SHP77 treated with DMSO at 0.1 percent for 48 hours (cell line): ENCODE results near the gene ASCC2.

Experiments
- DNase-seq: peaks from one replicate; lab custom pipeline; 2025; lab: John Stamatoyannopoulos, UW

Gene ASCC2

DNA sequence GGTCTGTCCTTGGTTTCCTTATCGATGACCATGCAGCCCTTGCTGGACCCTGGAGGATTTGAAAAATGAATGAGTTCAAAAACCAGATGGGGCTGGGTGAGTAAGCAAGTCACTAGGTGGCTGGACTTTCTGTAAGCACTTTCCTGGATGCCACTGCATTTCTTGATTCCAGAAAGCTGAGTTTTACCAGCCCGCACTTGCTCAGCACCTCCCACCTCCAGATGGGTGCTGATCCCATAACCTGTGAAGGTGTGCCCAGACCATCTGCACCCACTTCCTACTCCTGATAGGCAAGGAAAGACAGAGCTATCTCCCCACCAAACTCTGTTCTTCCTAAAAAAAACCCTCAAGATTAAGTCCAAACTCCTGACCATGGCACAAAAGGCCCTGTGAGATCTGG lies 21.1 kb downstream of the ASCC2 start:
- no peak for DNase-seq

- DNase-seq = no peak
Observed at GRCh38 chr22:29816539-29816938, 21.5 kb downstream of the ASCC2 start.

DNA sequence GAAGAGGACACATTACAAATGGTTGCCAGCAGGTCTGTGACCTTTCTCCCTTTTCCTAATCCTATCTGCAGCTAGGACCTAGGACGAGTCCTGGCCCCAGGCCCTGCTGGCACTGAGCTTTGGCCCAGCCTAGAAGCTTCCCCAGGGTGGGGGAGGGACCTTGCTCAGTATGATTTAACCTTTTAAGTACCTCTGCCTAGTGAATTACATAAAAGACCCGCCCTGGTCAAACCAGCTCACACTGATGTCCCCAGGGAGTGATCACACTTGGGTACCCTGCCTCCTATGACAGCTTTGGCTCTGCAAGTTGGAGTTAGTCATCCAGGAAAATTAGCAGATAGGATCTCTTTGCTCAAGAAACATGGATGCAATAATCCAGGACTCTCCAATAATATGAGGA lies 21.9 kb downstream of the ASCC2 start:
- DNase-seq = no peak

DNA sequence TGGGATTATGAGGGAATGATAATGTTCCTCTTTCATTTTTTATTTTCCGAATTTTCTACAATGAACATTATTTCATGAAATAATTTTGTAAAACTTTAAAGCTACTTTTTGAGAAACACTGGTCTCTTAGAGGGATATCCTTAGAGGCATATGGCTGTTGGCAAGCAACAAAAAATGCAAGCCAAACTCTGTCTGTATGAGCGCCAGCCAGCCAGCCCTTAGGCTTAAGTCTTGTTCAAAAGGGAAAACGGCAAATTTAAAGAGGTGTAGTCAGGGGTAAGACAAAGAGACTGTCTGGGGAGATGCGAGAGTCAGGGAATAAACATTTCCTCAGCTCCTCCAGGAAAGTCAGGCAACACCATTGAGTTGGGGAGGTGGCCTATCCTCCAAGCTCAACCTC lies 22.5 kb downstream of the ASCC2 start:
- DNase-seq = no peak

DNA sequence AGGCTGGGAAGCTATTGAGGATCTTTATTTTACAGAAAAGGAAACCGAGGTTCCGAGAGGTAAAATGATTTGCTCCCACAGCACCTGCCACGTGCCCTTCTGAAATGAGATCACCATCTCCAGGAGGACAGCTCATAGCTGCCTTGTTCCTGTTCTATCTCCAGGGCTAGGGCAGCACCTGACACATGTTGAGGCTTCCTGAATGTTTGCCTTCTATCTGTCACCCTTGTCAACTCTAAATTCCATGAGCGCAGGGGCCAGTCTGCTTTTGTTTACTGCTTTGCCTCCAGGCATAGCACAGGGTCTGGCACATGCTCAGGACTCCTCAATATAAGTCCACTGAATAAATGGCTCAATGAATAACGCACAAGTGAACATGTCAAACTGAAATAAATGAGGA lies 24.1 kb downstream of the ASCC2 start:
- DNase-seq = no peak

- DNase-seq = no peak
Observed at GRCh38 chr22:29813563-29813962, 24.5 kb downstream of the ASCC2 start.

DNA sequence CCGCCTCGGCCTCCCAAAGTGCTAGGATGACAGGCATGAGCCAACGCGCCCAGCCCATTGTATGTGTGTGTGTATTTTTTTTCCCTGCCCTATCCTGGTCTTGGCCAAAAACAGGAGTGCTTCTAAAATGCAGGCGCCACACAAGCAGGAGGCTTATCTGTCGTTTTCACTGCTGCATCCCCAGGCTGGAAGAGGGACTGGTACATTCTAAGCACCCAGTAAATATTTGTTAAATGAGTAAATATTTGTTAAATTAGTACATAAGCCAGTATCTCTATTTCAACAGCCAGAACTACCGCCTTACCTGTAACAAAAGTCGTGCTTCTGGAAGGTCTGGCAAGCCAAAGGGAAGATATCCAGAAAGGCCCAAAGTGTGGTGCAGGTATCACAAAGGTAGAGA lies 24.9 kb downstream of the ASCC2 start:
- no peak for DNase-seq

DNA sequence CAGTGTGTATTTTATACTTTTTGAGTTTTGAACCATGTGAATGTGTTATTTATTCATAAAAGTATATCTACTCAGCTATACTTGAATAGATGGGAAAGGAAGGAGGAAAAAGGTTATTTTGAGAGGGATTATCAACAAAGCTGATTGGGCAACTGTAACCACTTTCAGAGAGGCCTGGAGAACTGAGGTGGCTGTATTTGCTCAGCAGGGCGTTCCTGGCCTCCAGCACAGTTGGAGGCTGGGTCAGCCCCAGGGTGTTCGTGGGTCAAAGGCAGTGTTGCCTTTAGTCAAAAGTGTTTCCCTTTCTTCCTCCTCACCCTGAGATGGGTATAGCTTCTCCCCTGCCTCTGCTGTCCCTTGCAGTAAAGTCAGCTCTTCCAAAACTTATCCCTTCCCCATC lies 26.7 kb downstream of the ASCC2 start:
- no peak for DNase-seq

DNA sequence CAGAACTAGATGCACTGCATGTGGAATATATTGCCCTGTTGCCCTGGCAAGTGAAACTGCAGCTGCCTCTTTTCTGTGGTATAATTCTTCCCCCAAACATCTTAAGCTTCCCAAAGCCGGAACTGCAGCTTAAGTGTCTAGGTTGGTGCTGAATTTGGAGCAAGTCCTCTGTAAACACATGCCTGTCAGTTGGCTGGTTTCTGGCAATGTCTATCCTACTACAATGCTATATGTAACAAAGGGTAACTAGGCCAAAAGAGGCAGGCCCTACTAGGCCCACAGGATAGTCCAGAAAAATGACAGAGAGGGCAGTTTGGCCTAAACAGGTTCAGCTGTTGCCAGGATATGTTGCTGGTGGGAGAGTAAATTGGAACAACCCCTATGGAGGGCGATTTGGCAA lies 27.9 kb downstream of the ASCC2 start:
- DNase-seq = no peak

DNA sequence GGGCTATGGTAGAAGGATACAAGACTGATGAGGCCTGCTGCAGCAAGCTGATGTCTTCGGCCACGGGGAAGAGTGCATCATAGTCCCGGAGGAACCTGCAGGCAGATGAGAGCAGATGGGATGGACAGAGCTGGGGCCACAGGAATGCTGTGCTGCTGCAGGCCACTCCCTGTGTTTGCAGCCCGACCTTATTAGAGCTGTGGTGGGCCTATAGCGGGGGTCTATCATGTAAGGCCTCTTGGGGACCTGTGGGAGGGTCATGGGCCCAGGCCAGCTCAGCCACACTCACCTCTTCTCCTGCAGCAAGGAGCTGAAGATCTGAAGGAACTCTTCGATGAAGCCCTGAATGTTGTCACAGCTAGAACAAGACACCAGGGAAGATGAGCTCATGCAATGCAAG lies 31.9 kb downstream of the ASCC2 start:
- no peak for DNase-seq

DNA sequence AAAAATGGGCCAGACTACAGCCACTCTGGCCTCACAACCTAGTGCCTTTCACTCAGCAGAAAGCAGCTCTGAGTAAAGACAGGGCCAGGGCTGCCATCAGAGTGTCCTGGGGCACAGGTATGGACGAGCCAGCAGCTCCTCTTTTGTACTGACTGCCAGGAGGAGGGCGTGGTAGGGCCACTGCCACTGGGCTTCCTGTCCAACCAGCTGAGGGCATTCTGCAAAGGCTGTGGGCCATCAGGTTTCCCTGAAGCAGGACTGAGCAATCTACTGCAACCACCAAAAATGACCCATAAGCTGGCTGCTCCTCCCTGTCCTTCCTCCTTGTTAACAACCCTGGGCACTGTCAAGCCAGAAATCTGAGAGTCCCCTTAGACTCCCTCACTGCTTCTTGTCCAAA lies 33.1 kb downstream of the ASCC2 start:
- DNase-seq = no peak

GRCh38 chr22:29803190-29803589 lies 34.9 kb downstream of the ASCC2 start:
- no peak for DNase-seq

GRCh38 chr22:29801796-29802195 lies 36.3 kb downstream of the ASCC2 start:
- no peak for DNase-seq

GRCh38 chr22:29801153-29801552 lies 36.9 kb downstream of the ASCC2 start:
- DNase-seq = no peak

- no peak for DNase-seq
Observed at GRCh38 chr22:29799217-29799680, 38.8 kb downstream of the ASCC2 start.

DNA sequence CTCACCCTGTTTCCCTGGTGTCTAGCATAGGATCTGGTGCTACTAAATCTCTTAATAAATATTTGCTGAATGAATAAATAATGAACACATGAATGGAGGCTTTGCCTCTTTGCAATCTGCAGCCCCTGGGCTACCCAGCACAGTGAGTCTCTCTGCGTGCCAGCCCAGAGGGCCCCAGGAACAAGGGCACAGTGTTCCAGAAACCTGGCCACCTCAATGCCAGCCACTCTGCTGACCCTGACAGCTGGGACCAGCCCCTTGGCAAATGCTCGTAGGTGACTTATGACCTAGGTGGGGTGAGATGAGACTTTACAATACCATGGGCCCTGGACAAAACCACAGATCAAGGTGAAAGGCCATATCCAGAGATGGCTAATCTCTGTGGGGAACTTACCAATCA lies 39.3 kb downstream of the ASCC2 start:
- no peak for DNase-seq

- DNase-seq = no peak
Observed at GRCh38 chr22:29798318-29798717, 39.8 kb downstream of the ASCC2 start.

DNA sequence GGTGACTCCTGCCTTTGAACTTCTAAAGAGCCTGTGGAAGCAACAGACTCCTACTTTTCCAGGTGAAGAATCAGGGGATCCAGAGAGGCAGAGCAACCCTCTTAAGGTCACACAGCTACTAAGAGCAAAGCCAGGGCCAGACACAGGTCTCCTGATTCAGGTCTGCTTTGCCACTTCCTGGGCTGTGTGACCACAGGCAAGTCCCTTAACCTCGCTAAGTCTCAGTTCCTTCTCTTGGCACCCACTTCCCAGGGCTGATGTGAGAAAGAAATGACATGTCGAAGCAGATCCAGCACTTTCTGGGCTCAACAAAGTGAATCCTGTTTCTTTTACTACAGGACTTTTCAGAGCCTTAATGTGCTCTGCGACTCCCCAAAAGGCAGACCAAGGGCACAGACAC lies 40.7 kb downstream of the ASCC2 start:
- DNase-seq = no peak

DNA sequence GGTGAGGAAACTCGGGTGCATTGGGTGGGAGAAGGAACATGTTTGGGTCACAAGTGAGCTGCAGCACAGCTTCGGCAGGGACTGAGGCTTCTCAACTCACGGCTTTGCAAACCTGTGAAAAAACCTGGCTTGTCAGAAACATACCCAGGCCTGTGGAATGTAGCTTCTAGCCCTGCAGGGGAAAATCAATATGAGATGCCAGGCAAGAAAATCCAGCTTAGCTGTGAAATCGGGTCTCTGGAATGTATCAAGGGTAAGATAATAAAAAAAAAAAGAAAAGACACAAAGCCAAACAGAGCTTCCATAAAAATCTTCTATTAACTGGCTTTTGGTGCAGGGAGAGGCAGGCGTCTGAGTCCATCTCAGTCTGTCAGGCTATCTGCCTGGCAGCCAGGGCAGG lies 42.4 kb downstream of the ASCC2 start:
- DNase-seq = no peak

DNA sequence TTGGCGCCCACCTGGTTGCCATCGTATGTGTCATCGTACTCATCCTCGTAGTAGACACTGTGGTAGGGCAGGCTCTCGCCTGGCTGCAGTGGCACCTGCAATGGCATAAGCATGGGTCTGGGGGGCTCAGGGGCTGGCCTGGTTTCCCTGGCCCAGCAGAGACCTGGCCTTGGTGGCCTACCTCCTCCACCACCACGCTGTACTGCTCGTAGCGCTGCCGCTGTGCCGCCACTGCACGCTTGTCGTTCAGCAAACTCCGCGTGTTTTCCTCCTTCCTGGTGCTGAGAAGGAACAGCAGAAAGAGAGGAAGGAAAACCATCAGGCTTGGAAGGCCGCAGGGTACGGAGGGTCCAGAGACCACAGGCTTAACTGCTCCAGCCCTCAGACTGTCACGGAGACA lies 44.7 kb downstream of the ASCC2 start:
- DNase-seq = no peak

DNA sequence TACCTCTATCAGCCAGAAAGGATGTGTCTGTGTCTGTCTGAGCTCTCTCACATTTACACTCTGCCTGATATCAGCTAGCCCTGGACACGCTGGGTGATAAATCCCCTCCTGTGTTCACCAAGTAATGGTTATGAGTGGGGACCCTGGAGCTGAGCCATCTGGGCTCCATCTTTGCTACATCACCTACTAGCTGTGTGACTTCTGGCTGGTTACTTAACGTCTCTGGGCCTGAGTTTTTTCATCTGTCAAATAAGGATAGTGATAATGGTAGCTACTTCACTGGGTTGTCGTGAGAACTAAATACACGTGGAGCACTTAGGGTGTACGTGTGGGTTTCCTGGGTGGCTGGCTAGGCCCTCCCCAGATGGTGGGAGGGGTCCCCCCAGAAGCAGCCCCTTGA lies 48.0 kb downstream of the ASCC2 start:
- no peak for DNase-seq

DNA sequence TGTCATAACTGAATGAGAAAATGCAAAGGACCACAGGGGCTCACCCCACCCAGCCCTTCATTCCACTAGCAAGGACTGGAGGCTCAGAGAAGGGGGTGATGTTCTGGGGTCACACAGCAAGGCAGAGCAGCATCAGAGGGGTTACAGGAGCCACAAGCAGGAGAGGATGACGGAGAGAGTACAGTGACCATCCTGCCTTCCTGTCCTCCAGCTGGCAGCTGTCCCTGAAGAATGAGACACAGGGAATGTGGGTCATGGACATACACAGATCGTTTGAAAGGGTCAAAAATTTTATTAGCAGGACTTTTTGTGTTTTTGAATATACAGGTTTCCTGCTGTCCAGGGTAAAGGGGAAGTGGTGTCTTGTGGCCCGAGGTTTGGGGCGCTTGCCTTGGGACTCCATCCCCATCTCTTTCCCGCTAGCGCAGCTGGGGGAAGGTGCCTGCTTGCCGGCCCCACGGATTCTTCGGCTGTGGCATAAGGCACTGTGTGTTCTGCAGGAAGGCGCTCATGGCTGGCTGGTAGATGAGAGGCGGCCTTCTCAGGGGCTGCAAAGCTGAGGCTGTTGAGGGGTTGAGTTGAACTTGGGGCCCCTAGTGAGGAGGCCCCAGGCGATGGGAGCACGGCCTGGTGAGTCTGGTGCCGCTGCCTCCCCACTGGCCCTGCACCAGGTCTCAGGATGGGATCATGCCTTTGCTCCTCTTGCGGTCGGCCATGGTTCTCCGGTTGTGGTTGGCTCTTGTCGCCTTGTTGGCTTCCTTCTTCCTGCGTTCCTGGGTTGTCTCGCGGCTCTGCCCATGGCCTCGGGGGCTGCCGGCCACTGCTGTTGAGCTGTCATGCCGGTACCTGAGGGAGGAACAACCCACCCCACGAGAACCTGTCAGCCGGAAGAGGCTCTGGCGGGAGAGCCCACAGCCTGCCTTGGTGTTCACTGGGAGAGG lies 49.5 kb downstream of the ASCC2 start:
- no peak for DNase-seq

DNA sequence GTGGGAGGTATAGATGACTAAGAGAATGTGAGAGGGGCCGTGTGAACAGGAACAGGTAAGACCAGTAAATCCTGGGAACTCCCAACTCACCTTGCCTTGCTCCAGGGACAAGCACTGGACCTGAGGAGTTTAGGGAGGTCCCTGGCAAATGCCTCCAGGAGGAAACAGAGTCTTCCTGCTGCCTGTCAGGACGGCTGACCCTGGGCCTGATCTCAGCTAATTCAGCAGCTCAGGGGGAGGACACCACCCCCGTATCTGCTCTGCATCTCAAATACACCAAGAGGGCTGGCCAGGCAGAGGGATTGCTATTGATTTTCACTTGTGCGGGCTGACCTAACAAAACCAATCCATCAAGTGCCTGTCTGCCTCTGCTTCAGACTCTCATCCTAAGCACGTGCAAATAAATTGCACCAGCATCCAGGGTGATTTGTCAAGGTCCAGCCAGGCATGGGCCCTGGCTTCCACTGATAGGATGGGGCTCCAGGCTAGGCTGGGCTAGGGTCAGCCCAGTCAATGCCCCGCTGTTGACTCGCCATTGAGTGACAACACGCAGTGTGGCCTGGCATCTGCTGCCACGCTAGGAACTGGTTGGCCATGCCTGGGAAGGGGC lies 50.6 kb downstream of the ASCC2 start:
- no peak for DNase-seq

- no peak for DNase-seq
Observed at GRCh38 chr22:29786031-29786430, 52.0 kb downstream of the ASCC2 start.
